Ascending aorta (tissue), 2 donors: ENCODE measurements around the gene SPIB. TPM values are rescaled to one million over a fixed set of nuclear protein-coding genes. Genes with fewer than 3 reads are reported as not detected.

ENCODE experiments used
- DNase-seq, 2 donors: peaks; one replicate each; pipeline ENCODE4 v3.0.0-alpha.2; 2019; ENCODE audit warnings: low spot score in 2 of 2
- H3K27ac ChIP-seq, 2 donors: fragments of 200-600 bp; sonication (generic); one replicate each; pipeline ENCODE4 v1.5.1; 2016 to 2017; ENCODE audit warnings: mild to moderate bottlenecking in 1 of 2
- H3K27me3 ChIP-seq: fragments of 200-600 bp; sonication (generic); one replicate; pipeline ENCODE4 v1.5.1; 2017
- H3K36me3 ChIP-seq, 2 donors: fragments of 200-600 bp; sonication (generic); one replicate each; pipeline ENCODE4 v1.5.1; 2016
- H3K4me1 ChIP-seq, 2 donors: fragments of 200-600 bp; sonication (generic); one replicate each; pipeline ENCODE4 v1.5.1; 2016 to 2017; ENCODE audit warnings: mild to moderate bottlenecking in 1 of 2
- H3K4me3 ChIP-seq, 2 donors: fragments of 200-600 bp; sonication (generic); one replicate each; pipeline ENCODE4 v1.5.1; 2016 to 2017; ENCODE audit warnings: mild to moderate bottlenecking in 1 of 2
- H3K9me3 ChIP-seq, 2 donors: fragments of 200-600 bp; sonication (generic); one replicate each; pipeline ENCODE4 v1.5.1; 2016
- CTCF ChIP-seq, 3 experiments: fragments of 200-600 bp in 2 of 3; fragments of 450-650 bp in 1 of 3; sonication (generic) in 2 of 3; IDR thresholded peaks; one replicate each; pipeline ENCODE4 v1.5.1; 2016 to 2019; ENCODE audit warnings: antibody characterized with exemption in 3 of 3, mild to moderate bottlenecking in 1 of 3, moderate library complexity in 1 of 3
- intact Hi-C: fragments of 100-400 bp; cut with DNase I; formaldehyde crosslinking; loops from one replicate; pipeline ENCODE4 v1.15.1; 2023
- total RNA-seq: library from RNA; depleted of rRNA; stranded (reverse); fragments of >200 nt; gene quantifications from one replicate; pipeline ENCODE4 v1.1.0, GENCODE V29; 2016

SPIB gene
- total RNA-seq, 1 donor from 2014 or later: not detected

DNA sequence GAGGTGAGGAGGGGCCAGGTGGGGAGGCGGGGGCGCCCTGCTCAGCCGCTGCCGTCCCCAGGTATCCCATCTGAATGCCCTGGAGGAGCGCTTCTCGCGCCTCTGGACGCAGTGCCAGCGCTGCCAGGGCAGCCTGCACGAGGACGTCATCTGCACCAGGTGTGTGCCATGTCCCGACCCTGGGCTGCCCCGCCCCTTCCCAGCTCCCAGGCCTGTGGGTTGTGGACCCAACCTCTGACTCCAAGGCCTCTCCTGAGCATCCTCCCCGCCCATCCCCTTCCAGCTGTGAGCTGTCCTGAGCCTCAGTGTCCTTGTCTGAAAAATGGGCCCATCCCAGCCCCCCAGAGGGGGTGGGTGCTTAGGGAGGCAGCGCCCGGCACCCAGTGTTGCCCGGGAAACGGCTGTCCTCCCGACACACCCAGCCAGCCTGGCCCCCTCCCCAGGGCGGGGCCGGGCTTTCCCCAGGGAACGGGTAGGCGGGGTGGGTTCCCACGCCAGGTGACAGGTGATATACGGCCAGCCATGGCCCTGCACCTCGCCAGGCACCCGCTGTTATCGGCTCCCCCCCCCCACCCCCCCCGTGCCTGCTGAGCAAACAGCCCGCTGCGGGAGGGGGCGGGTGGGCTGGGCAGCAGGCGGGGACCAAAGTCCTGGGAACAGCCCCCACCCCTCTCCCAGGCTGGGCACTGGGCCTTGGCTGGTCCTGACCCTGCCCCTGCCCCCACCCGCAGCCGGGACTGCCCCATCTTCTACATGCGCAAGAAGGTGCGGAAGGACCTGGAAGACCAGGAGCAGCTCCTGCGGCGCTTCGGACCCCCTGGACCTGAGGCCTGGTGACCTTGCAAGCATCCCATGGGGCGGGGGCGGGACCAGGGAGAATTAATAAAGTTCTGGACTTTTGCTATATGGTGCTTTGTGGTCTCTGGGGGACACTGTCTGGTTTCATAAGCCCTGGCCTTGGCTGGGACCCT is 1.3 kb upstream of the SPIB start:
- Histone ChIP-seq H3K4me1 (peaks cover 3 to 6% of the 10 kb centered on the region in 2 donors), H3K4me3 (no peak overlapping the region), H3K27ac (no peak overlapping the region), H3K36me3 (no peaks in the 10 kb centered on the region), H3K9me3 (no peaks in the 10 kb centered on the region), H3K27me3 (peaks cover 7% of the 10 kb centered on the region)
- DNase-seq: no peak
- no peak for TF ChIP-seq CTCF (IDR thresholded peaks at IDR 0.05)
- intact Hi-C loops: no loop called here

GRCh38 chr19:50419022-50419579 is 363 bp downstream of the SPIB start:
- Histone ChIP-seq H3K9me3 (no peaks in the 10 kb centered on the region), H3K27me3 (peaks cover 7% of the 10 kb centered on the region), H3K36me3 (no peaks in the 10 kb centered on the region), H3K4me1 (peaks cover 3 to 6% of the 10 kb centered on the region in 2 donors), H3K4me3 (no peak overlapping the region), H3K27ac (no peak overlapping the region)
- TF ChIP-seq CTCF (IDR thresholded peaks at IDR 0.05): no peak
- intact Hi-C loops: no loop called here
- no peak for DNase-seq

DNA sequence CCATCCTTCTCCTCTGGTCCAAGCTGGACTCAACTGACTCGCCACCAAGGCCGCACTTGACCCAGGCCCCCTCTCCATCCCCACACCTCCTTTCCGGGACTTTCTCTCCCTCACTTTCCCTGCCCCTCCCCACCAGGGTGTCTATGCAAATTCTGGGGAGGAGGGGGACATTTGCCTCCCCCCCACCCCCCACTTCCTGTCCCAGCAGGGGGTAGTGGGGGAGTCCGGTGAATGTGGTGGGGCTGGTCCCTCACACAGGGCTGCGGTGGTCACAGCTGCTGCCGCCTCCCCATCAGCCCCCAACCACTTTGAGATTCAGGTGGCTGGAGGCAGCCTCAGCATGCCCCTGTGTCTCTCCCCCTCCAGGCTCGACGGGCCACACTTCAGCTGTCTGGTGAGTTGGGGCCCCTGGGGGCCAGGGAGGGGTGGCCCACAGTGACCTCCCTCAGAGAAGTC is 870 bp downstream of the SPIB start:
- H3K27me3 ChIP-seq: peaks cover 7% of the 10 kb centered on the region
- H3K4me3 ChIP-seq: no peak overlapping the region
- H3K9me3 ChIP-seq: no peaks in the 10 kb centered on the region
- H3K36me3 ChIP-seq: no peaks in the 10 kb centered on the region
- intact Hi-C loops: no loop called here
- no peak overlapping the region for H3K27ac ChIP-seq
- DNase-seq: no peak
- TF ChIP-seq CTCF (IDR thresholded peaks at IDR 0.05): no peak
- H3K4me1 ChIP-seq: peaks cover 3 to 6% of the 10 kb centered on the region in 2 donors

GRCh38 chr19:50420127-50420526 is 1.4 kb downstream of the SPIB start:
- H3K27me3 ChIP-seq: peaks cover 7% of the 10 kb centered on the region
- no peak overlapping the region for H3K27ac ChIP-seq
- no peak overlapping the region for H3K4me3 ChIP-seq
- peaks cover 3 to 6% of the 10 kb centered on the region in 2 donors for H3K4me1 ChIP-seq
- intact Hi-C loops: no loop called here
- no peak for DNase-seq
- H3K36me3 ChIP-seq: no peaks in the 10 kb centered on the region
- H3K9me3 ChIP-seq: no peaks in the 10 kb centered on the region
- TF ChIP-seq CTCF (IDR thresholded peaks at IDR 0.05): no peak

DNA sequence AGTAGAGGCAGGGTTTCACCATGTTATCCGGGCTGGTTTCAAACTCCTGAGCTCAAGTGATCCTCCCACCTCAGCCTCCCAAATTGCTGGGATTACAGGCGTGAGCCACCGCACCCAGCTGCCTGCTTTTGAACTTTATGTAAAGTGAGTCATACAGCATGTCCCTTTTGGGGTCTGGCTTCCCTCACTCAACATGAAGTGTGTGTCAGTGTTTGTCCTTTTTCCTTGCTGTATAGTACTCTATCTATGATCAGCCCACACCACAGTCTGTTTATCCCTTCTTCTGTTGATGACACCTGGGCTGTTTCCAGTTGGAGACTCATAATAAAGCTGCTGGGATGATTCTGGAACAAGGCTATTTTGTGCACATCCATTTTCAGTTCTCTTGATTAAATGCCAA is 2.1 kb downstream of the SPIB start:
- Histone ChIP-seq H3K4me1 (peaks cover 3 to 6% of the 10 kb centered on the region in 2 donors), H3K27ac (no peak overlapping the region), H3K36me3 (no peaks in the 10 kb centered on the region), H3K4me3 (no peak overlapping the region), H3K9me3 (no peaks in the 10 kb centered on the region), H3K27me3 (peaks cover 7% of the 10 kb centered on the region)
- intact Hi-C loops: no loop called here
- TF ChIP-seq CTCF (IDR thresholded peaks at IDR 0.05): no peak
- no peak for DNase-seq
